GM19395 (cell line): ENCODE measurements around the gene UPF2.
"Not testable (repeated sequence)": the region's sequence is repeated elsewhere in the genome, so short reads cannot be mapped to it uniquely, and the experiment has no call there.

ENCODE experiments used
- ATAC-seq: cut with Tn5 transposase; IDR thresholded peaks from one replicate; pipeline ENCODE4 v1.9.1; 2021; ENCODE audit warnings: mild to moderate bottlenecking, moderate library complexity; ENCODE audit not compliant: unreplicated experiment

Gene UPF2

GRCh38 chr10:12042797-12043651, at the start of gene UPF2:
Gene UPF2 (minus strand): TSS chr10:12042809. CDS start chr10:12035423, 7,386 bp downstream.
- ATAC-seq = peak; percentile 64

- no peak for ATAC-seq
Measured at GRCh38 chr10:12091421-12091820, 48.8 kb upstream of the UPF2 start.

- no peak for ATAC-seq
Measured at GRCh38 chr10:12088919-12089318, 46.3 kb upstream of the UPF2 start.

GRCh38 chr10:12081879-12082557, 39.4 kb upstream of the UPF2 start:
- ATAC-seq = no peak

- no peak for ATAC-seq
Measured at GRCh38 chr10:12081470-12081869, 38.9 kb upstream of the UPF2 start.

- no peak for ATAC-seq
Measured at GRCh38 chr10:12077580-12078180, 35.1 kb upstream of the UPF2 start.

- no peak for ATAC-seq
Measured at GRCh38 chr10:12073526-12073925, 30.9 kb upstream of the UPF2 start.

GRCh38 chr10:12071441-12071840, 28.8 kb upstream of the UPF2 start:
- ATAC-seq = not testable (repeated sequence)

- peak; percentile 95 for ATAC-seq
Measured at GRCh38 chr10:12068449-12069269, 26.1 kb upstream of the UPF2 start, which contains the start of gene DHTKD1. Gene DHTKD1 (plus strand): TSS chr10:12068954. CDS start chr10:12069034, 80 bp downstream.

GRCh38 chr10:12067336-12067735, 24.7 kb upstream of the UPF2 start:
- ATAC-seq = no peak

- ATAC-seq = no peak
Measured at GRCh38 chr10:12063483-12063818, 20.8 kb upstream of the UPF2 start.

GRCh38 chr10:12062754-12063482, 20.3 kb upstream of the UPF2 start:
- ATAC-seq = no peak

GRCh38 chr10:12061124-12061523, 18.5 kb upstream of the UPF2 start:
- no peak for ATAC-seq

GRCh38 chr10:12056748-12057147, 14.1 kb upstream of the UPF2 start:
- no peak for ATAC-seq

- no peak for ATAC-seq
Measured at GRCh38 chr10:12055732-12056131, 13.1 kb upstream of the UPF2 start.

- no peak for ATAC-seq
Measured at GRCh38 chr10:12051241-12051640, 8.6 kb upstream of the UPF2 start.

- ATAC-seq = no peak
Measured at GRCh38 chr10:12050528-12050927, 7.9 kb upstream of the UPF2 start.

- no peak for ATAC-seq
Measured at GRCh38 chr10:12048547-12048946, 5.9 kb upstream of the UPF2 start.

- ATAC-seq = no peak
Measured at GRCh38 chr10:12045596-12045995, 3.0 kb upstream of the UPF2 start.

GRCh38 chr10:12042409-12042796, 206 bp downstream of the UPF2 start:
- peak; percentile 3 for ATAC-seq
